ENCODE measurements around the gene ERP44. TPM values are rescaled to one million over a fixed set of nuclear protein-coding genes. Genes with fewer than 3 reads are reported as not detected.

The ERP44 gene
- total and polyA plus RNA-seq, 12 donors: 12.9 to 43.7 (median 21.3) TPM

- TF ChIP-seq, protein P1, sequence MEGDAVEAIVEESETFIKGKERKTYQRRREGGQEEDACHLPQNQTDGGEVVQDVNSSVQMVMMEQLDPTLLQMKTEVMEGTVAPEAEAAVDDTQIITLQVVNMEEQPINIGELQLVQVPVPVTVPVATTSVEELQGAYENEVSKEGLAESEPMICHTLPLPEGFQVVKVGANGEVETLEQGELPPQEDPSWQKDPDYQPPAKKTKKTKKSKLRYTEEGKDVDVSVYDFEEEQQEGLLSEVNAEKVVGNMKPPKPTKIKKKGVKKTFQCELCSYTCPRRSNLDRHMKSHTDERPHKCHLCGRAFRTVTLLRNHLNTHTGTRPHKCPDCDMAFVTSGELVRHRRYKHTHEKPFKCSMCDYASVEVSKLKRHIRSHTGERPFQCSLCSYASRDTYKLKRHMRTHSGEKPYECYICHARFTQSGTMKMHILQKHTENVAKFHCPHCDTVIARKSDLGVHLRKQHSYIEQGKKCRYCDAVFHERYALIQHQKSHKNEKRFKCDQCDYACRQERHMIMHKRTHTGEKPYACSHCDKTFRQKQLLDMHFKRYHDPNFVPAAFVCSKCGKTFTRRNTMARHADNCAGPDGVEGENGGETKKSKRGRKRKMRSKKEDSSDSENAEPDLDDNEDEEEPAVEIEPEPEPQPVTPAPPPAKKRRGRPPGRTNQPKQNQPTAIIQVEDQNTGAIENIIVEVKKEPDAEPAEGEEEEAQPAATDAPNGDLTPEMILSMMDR (IDR thresholded peaks at IDR 0.05): no peak
- no peak for TF ChIP-seq POLR2A (IDR thresholded peaks at IDR 0.05)
- Histone ChIP-seq H3K27ac (no peak overlapping the region), H3K9me3 (replicated peaks in 1 of 3) (no peaks in the 10 kb centered on the region), H3K4me1 (replicated peaks in 1 of 2) (peaks cover 0 to 61% of the 10 kb centered on the region in 2 donors), H3K27me3 (no peaks in the 10 kb centered on the region), H3K36me3 (replicated peaks in 1 of 2) (no peaks in the 10 kb centered on the region), H3K4me3 (no peak overlapping the region)
- WGBS, 4 donors: 68 to 79% (median 74%) methylated on average over 3 of the region's 3 CpGs
- no peak for DNase-seq
- intact Hi-C loops (cut with DNase I): no loop called here
These were observed 12.6 kb downstream of the ERP44 start for GRCh38 chr9:100086097-100086635.

- Histone ChIP-seq H3K36me3 (replicated peaks in 1 of 2) (no peaks in the 10 kb centered on the region), H3K4me1 (replicated peaks in 1 of 2) (peaks cover 0 to 59% of the 10 kb centered on the region in 2 donors)
- WGBS, 4 donors: 86 to 92% (median 89%) methylated on average over 5 of the region's 5 CpGs
These were observed 14.1 kb downstream of the ERP44 start for GRCh38 chr9:100084734-100085133.

GRCh38 chr9:100084128-100084453, 14.7 kb downstream of the ERP44 start:
- H3K27me3 ChIP-seq: no peaks in the 10 kb centered on the region
- WGBS, 4 donors: 80 to 91% (median 88%) methylated on average over 1 of the region's 1 CpG
- intact Hi-C loops (cut with DNase I): no loop called here
- DNase-seq: no peak
- H3K4me1 ChIP-seq (replicated peaks in 1 of 2): peaks cover 0 to 56% of the 10 kb centered on the region in 2 donors
- TF ChIP-seq, protein P1 (IDR thresholded peaks at IDR 0.05): no peak
- no peak for TF ChIP-seq POLR2A (IDR thresholded peaks at IDR 0.05)
- H3K36me3 ChIP-seq (replicated peaks in 1 of 2): no peaks in the 10 kb centered on the region
- H3K9me3 ChIP-seq (replicated peaks in 1 of 3): no peaks in the 10 kb centered on the region
- no peak overlapping the region for H3K27ac ChIP-seq
- no peak overlapping the region for H3K4me3 ChIP-seq

More at GRCh38 chr9:100084734-100085133, 14.1 kb downstream of the ERP44 start:
- TF ChIP-seq, protein P1 (IDR thresholded peaks at IDR 0.05): no peak
- no peak for TF ChIP-seq POLR2A (IDR thresholded peaks at IDR 0.05)
- DNase-seq: no peak
- no peaks in the 10 kb centered on the region for H3K27me3 ChIP-seq
- H3K4me3 ChIP-seq: no peak overlapping the region
- intact Hi-C loops (cut with DNase I): no loop called here
- H3K9me3 ChIP-seq (replicated peaks in 1 of 3): no peaks in the 10 kb centered on the region
- H3K27ac ChIP-seq: no peak overlapping the region

- H3K27ac ChIP-seq: no peak overlapping the region
- H3K36me3 ChIP-seq (replicated peaks in 1 of 2): no peaks in the 10 kb centered on the region
- peaks cover 0 to 56% of the 10 kb centered on the region in 2 donors for H3K4me1 ChIP-seq (replicated peaks in 1 of 2)
- no peak for DNase-seq
- intact Hi-C loops (cut with DNase I): no loop called here
- H3K9me3 ChIP-seq (replicated peaks in 1 of 3): no peaks in the 10 kb centered on the region
- H3K4me3 ChIP-seq: no peak overlapping the region
- 77 to 84% (median 81%) methylated on average over 5 of the region's 5 CpGs for WGBS, 4 donors
- no peaks in the 10 kb centered on the region for H3K27me3 ChIP-seq
- TF ChIP-seq, protein P1 (IDR thresholded peaks at IDR 0.05): no peak
- TF ChIP-seq POLR2A (IDR thresholded peaks at IDR 0.05): no peak
These were observed 15.2 kb downstream of the ERP44 start for GRCh38 chr9:100083448-100084127.
